NCI-H446 treated with DMSO at 0.1 percent for 48 hours (cell line): Measurements from ENCODE around the gene PLSCR2.
"Not testable (repeated sequence)": the region's sequence is repeated elsewhere in the genome, so short reads cannot be mapped to it uniquely, and the experiment has no call there.

Source experiments
- DNase-seq: peaks from one replicate; lab custom pipeline; 2025; lab: John Stamatoyannopoulos, UW

PLSCR2 gene

GRCh38 chr3:146469150-146470017 is at the start of gene PLSCR2:
TSS of gene PLSCR2 (minus strand) at chr3:146469561. CDS start at chr3:146459904, 9,657 bp downstream.
- DNase-seq: no peak

GRCh38 chr3:146517684-146518435 is 48.5 kb upstream of the PLSCR2 start:
- DNase-seq: no peak

DNA sequence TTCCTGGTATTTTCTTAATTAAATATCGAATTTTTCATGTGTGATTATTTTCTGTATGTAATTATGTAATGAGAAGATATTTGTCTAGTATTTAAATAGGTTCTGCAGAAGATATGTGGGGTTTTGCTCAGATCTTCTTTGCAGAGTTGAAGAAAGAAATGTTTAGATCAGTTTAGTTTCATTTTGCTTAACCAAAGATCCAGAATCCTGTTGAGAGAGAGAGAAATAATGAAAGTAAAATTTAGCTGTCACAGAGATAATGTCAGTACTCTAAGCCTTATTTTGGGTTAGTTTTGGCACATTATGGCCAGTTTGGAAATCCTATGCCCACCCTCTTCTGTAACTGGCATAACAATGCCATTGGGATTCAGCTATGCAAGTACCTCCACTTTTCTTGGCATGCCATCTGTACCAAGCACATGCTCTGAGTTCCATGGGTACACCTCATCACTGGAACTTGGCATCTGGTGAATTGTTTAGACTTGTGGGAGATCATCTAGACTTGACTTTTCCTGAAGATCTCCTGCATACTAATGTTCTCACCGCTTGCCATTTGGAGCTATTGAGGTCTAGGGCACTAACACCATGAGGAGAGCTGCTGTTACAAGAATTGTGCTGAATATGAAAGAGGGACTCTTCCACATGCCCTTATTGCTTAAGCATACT is 44.2 kb upstream of the PLSCR2 start:
- no peak for DNase-seq

- DNase-seq: no peak
Observed at GRCh38 chr3:146511402-146512134, 42.2 kb upstream of the PLSCR2 start.

- DNase-seq: no peak
Observed at GRCh38 chr3:146507331-146508120, 38.2 kb upstream of the PLSCR2 start.

DNA sequence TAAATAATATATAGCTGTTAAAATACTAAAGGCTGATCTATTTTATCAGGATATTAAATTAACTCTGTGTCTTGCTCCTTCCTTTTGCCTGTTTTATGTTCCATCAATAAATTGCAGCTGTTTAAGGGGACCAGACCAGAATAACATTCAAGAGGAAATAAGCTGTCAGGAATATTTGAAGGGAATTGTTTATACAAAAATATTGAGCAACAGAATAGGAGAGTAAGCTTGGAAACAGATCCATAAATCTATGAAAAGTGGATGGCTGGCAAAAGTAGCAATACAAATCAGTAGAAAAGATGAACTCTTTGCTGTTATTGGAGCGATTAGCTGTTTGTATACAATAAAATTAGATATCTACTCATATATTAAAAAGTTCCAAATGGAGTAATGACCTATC is 36.2 kb upstream of the PLSCR2 start:
- DNase-seq: no peak

GRCh38 chr3:146504498-146505197 is 35.3 kb upstream of the PLSCR2 start:
- DNase-seq: no peak

DNA sequence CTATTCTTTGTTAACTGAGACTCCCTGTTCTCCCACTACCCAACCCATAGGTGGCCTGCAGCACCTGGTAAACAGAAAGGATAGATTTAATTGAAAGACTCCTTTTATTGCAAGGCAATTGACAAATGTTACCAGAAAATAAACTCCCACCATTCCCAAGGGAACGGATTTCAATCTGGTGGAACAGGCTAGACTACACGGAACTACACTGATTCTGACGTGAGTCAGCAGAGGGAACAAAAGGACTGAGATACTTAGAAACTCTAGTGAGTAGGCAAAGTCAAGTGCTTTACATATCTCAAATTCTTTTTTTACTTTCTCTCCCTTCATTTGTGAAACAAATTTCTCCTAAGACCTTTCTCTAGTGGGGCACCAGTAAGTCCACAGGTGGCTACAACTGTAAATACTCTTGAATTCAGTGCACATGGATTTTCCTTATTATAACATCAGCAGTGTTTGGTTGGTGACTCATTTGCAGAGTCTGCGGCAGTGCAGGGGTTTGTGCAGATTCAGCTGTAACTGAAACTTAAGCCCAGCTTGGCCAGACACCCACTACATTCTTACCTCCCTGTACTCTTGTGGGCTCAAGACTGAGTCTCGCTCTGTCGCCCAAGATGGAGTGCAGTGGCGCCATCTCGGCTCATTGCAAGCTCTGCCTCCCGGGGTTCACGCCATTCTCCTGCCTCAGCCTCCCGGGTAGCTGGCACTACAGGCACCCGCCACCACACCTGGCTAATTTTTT is 34.3 kb upstream of the PLSCR2 start:
- DNase-seq: no peak

DNA sequence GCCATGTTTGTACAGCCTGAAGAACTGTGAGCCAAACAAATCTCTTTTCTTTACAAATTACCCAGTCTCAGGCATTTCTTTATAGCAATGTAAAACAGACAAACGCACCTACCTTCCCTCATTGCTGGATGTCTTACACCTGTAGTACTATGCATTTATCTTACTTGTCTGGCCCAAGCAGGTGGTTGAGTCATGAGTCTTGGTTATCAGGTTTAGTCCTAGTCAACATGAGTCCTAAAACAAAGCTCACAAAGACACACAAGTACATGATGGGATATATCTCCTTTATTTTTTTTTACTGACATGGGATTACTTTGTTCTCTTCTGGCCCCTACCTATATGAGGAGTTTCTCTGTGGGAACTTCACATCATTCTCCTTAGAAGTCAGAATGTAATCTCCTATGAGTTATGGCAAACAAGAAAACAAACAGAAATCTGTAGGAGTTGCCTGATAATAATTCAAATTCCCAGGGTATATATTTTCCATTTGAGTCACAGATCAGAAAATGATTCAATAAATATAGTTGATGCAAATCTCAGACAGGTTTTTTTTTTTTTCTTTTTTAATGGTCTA is 33.6 kb upstream of the PLSCR2 start:
- DNase-seq: no peak

DNA sequence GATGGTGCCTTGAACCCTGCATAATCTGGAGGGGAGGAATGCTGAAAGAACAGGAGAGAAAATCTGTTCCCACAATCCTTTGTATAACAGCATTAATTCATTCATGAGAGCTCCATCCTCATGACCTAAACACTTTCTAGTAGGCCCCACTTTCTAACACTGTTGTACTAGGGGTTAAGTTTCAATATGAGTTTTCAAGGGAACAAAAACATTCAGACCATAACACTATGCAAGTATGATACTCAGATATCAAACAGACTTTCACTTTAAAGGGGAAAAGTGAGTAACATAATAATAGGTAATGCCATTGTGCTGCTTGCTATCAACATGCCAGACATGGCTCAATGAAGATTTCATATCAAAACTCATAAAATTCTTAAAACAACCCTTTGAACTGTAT is 32.4 kb upstream of the PLSCR2 start:
- DNase-seq: no peak

DNA sequence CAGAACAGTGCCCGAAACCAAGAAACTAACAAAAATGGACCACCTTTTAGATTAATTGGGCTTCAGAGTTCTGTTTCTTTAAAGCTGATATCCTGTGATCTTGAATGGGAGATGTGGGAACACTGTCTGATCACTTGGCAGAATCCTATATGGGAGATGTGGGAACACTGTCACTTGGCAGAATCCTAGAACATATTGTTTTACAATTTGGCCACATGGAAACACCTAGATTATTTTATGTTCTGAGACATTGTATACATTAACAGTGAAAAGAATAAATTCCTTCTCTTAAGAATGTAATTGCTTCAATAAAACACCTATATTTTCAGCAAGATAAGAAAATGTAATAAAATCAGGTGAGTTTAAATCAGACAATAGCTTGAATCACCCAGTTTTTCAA is 30.3 kb upstream of the PLSCR2 start:
- DNase-seq: no peak

- no peak for DNase-seq
Observed at GRCh38 chr3:146498002-146498736, 28.8 kb upstream of the PLSCR2 start.

- DNase-seq: not testable (repeated sequence)
Observed at GRCh38 chr3:146497145-146497843, 27.9 kb upstream of the PLSCR2 start.

GRCh38 chr3:146496726-146497125 is 27.4 kb upstream of the PLSCR2 start:
- no peak for DNase-seq

- DNase-seq: no peak
Observed at GRCh38 chr3:146496251-146496650, 26.9 kb upstream of the PLSCR2 start.

GRCh38 chr3:146493761-146494160 is 24.4 kb upstream of the PLSCR2 start:
- DNase-seq: no peak

DNA sequence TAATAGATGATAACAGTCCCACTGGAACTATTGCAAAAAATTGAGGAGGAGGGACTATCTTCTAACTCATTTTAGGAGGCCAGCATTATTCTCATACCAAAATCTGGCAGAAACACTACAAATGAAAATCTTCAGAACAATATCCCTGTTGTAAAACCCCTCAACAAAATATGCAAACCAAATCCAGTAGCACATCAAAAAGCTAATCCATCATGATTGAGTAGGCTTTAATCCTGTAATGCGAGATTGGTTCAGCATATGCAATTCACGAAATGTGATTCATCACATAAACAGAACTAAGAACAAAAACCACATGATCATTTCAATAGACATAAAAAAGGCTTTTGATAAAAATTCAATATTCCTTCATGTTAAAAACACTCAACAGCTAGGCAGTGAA is 23.9 kb upstream of the PLSCR2 start:
- no peak for DNase-seq

- DNase-seq: no peak
Observed at GRCh38 chr3:146491303-146491702, 21.9 kb upstream of the PLSCR2 start.
